Mammary epithelial cell (primary cell): ENCODE data around the gene SEC11A.

Experiments used
- EZH2 ChIP-seq: IDR thresholded peaks from 2 replicates; pipeline ENCODE4 v1.6.1; 2012; ENCODE audit warnings: low read length, inconsistent platforms, borderline replicate concordance
- TF ChIP-seq, protein P1 (sequence below), 2 donors: IDR thresholded peaks in 1 of 2; conservative IDR thresholded peaks in 1 of 2; 2 replicates each; pipeline ENCODE4 v1.5.1; 2011 to 2012; ENCODE audit warnings: inconsistent platforms in 2 of 2, low read length in 2 of 2, mild to moderate bottlenecking in 2 of 2, control low read depth in 1 of 2, low read depth in 1 of 2; ENCODE audit not compliant: insufficient read depth in 1 of 2; ENCODE audit errors: extremely low read depth in 1 of 2

GRCh38 chr15:84765675-84766074, 49.7 kb upstream of the SEC11A start:
- TF ChIP-seq EZH2 = no peak
- TF ChIP-seq, protein P1, sequence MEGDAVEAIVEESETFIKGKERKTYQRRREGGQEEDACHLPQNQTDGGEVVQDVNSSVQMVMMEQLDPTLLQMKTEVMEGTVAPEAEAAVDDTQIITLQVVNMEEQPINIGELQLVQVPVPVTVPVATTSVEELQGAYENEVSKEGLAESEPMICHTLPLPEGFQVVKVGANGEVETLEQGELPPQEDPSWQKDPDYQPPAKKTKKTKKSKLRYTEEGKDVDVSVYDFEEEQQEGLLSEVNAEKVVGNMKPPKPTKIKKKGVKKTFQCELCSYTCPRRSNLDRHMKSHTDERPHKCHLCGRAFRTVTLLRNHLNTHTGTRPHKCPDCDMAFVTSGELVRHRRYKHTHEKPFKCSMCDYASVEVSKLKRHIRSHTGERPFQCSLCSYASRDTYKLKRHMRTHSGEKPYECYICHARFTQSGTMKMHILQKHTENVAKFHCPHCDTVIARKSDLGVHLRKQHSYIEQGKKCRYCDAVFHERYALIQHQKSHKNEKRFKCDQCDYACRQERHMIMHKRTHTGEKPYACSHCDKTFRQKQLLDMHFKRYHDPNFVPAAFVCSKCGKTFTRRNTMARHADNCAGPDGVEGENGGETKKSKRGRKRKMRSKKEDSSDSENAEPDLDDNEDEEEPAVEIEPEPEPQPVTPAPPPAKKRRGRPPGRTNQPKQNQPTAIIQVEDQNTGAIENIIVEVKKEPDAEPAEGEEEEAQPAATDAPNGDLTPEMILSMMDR (conservative IDR thresholded peaks at IDR 0.05 in 1 of 2, IDR thresholded peaks at IDR 0.05 in 1 of 2; ENCODE audit: extremely low read depth in 1 of 2, insufficient read depth in 1 of 2, low read depth in 1 of 2, low read length in 2 of 2) = no peak
